Neural cell (in vitro differentiated cells): ENCODE results near the gene TMEM119.

ENCODE experiments used
- CTCF ChIP-seq: fragments of 450-650 bp; IDR thresholded peaks from 2 replicates; pipeline ENCODE4 v1.5.1; 2014; ENCODE audit warnings: antibody characterized with exemption, mild to moderate bottlenecking, moderate library complexity; ENCODE audit not compliant: poor library complexity, severe bottlenecking
- EP300 ChIP-seq: fragments of 450-650 bp; conservative IDR thresholded peaks from 2 replicates; pipeline ENCODE4 v1.6.1; 2014; ENCODE audit warnings: antibody characterized with exemption, mild to moderate bottlenecking, moderate library complexity; ENCODE audit not compliant: poor library complexity, severe bottlenecking
- EZH2 ChIP-seq: fragments of 200-600, 300-800 bp; shearing (Covaris generic), sonication (generic); IDR thresholded peaks from 2 replicates; pipeline ENCODE4 v1.6.1; 2014; ENCODE audit warnings: antibody characterized with exemption, low read length, borderline replicate concordance, mild to moderate bottlenecking; ENCODE audit not compliant: insufficient read depth, poor library complexity, severe bottlenecking
- POLR2AphosphoS5 ChIP-seq: IDR thresholded peaks from 2 replicates; pipeline ENCODE4 v1.6.1; 2012
- RAD21 ChIP-seq: fragments of 450-650 bp; conservative IDR thresholded peaks from 2 replicates; pipeline ENCODE4 v1.6.1; 2014; ENCODE audit warnings: antibody characterized with exemption, mild to moderate bottlenecking, moderate library complexity
- REST ChIP-seq: IDR thresholded peaks from 2 replicates; pipeline ENCODE4 v1.6.1; 2012; ENCODE audit warnings: borderline replicate concordance
- SMC3 ChIP-seq: fragments of 450-650 bp; conservative IDR thresholded peaks from 2 replicates; pipeline ENCODE4 v1.6.1; 2014; ENCODE audit warnings: antibody characterized with exemption, mild to moderate bottlenecking, moderate library complexity; ENCODE audit not compliant: poor library complexity
- TAF1 ChIP-seq: IDR thresholded peaks from 2 replicates; pipeline ENCODE4 v1.6.1; 2012; ENCODE audit warnings: low read depth

- TF ChIP-seq CTCF (no peak), REST (no peak), EZH2 (no peak), TAF1 (no peak), RAD21 (no peak), POLR2AphosphoS5 (no peak), EP300 (no peak), SMC3 (no peak)
Measured at GRCh38 chr12:108576660-108577234, 21.1 kb downstream of the TMEM119 start.
